ENCODE results near the gene GEMIN7. TPM values are rescaled to one million over a fixed set of nuclear protein-coding genes. Genes with fewer than 3 reads are reported as not detected.

GEMIN7 gene
- total RNA-seq, 1 donor, result 32.3 TPM

DNA sequence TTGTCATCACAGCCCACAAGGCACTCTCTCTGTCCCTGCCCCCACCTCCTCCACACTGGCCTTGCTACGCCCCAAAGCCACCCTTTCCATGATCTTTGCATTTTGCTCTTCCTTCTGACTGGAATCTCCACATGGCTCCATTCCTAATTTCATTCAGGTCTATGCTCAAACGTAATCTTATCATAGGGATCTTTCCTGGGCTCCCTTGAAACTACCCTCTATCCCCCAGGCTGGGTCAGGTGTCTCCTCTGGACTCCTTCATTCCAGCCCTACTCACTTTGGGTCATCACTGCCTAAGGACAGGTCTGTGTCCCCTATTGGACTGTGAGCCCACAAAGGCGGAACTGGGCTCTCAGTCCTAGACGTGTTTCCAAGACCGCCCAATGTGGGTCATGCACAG, 3.1 kb downstream of the GEMIN7 start:
- no peak for DNase-seq (ENCODE audit: low read depth in 2 of 3, low spot score in 2 of 3)

DNA sequence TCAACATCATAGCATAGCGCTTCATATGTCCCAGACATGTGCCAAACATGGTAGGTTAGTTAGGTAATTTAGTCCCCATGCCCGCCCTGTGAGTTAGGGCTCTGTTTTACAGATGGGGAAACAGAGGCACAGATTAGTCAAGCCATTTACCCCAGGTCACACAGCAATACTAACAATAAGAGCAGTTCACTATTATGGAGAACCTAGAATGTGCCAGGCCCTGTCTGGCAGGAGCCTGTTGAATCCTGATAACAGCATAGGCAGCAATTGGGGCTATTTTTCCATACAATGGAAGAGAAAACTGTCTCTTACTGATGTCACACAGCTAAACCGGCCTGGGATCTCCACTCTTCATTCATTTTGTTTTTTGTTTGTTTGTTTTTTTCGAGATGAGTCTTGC, 7.4 kb downstream of the GEMIN7 start:
- no peak for DNase-seq (ENCODE audit: low read depth in 2 of 3, low spot score in 2 of 3)

DNA sequence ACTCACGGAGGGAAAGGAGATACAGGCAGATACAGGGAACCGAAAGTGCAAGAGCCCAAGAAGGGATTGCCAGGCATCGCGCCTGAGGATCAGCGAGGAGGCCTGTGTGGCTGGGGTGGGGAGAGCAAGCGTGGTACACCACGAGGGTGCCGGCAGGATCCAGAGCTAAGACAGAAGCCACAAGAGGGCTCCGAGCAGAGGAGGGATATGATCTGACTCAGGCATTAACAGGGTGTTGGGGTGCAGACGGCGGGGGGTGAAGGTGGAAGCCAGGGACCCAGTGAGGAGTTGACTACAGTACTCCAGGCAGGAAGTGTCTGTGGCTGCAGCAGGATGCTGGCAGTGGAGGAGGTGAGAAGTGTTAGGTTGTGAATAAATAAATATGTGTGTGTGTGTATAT, 8.5 kb downstream of the GEMIN7 start:
- DNase-seq (ENCODE audit: low read depth in 2 of 3, low spot score in 2 of 3), result peak in 2 of 3 donors; percentile 81 to 84

DNA sequence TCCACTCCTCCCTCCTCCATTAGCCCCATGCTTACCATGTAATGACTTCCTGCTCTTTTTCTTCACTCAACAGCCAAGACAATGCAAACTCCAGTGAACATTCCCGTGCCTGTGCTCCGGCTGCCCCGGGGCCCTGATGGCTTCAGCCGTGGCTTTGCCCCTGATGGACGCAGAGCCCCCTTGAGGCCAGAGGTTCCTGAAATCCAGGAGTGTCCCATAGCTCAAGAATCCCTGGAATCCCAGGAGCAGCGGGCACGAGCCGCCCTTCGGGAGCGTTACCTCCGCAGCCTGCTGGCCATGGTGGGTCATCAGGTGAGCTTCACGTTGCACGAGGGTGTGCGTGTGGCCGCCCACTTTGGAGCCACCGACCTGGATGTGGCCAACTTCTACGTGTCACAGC, 11.0 kb downstream of the GEMIN7 start:
- DNase-seq (ENCODE audit: low read depth in 2 of 3, low spot score in 2 of 3), result no peak

DNA sequence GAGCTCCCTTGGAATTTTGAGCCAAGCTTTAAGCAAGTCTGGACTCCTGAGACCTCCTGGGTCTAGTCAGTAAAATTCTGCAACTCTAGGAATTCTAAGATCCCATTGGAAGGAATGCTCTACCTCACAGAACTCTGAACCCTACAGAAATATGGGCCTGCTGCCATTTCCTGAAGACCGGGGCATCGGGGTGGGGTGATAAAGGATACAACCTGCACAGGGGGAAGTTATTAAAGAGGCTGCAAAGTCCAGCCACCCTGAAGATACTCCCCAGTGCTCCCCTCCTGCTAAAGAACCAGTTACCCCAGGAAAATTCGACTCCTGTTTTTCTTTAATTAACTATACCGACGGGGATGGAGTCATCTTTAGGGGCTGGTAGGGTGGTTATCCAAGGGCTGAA, 11.5 kb downstream of the GEMIN7 start:
- no peak for DNase-seq (ENCODE audit: low read depth in 2 of 3, low spot score in 2 of 3)

DNA sequence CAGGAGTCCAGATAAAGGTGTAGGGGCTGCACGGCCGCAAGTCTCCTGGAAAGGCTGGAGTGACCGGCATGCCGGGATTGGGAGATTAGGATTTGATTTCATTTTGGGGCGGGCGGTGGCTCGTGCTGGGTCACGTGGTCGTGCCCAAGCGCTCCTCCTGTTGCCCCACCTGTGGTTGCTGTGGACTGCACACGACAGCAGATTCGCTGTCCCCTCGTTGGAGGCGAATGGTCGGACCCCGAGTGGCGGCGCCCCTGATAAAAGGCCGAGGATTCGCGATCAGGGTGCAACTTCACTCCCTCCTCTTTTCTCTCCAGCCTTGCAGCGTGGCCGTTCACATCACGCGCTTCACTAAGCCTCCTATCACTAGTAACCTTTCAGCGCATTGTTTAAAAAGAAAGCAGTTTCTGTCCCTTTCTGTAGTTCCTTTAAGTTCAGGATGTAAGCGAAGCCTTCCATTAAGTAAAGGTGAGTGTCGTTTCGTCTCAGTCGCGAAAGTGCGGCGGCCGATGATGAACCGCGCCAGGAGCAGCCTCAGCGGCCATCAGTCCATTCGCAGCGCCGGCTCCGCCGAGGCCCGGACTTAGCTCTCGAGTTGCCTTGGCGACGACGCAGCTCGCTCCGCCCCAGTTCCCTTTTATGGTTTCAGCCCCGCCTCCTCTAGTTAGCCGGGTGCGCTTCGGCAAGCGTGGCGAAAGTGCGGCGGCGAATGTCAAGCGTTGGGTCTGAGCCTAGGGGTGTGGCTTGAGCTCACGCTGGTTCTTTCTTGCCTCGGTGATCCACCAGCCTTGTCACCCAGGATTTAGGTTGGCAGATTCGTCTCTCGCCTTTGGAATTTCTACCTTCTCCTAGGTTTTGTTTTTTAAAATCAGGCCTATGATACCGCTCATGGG, 12.2 kb downstream of the GEMIN7 start:
- peak; percentile 93 to 99 (median 98) for DNase-seq (ENCODE audit: low read depth in 2 of 3, low spot score in 2 of 3)

DNA sequence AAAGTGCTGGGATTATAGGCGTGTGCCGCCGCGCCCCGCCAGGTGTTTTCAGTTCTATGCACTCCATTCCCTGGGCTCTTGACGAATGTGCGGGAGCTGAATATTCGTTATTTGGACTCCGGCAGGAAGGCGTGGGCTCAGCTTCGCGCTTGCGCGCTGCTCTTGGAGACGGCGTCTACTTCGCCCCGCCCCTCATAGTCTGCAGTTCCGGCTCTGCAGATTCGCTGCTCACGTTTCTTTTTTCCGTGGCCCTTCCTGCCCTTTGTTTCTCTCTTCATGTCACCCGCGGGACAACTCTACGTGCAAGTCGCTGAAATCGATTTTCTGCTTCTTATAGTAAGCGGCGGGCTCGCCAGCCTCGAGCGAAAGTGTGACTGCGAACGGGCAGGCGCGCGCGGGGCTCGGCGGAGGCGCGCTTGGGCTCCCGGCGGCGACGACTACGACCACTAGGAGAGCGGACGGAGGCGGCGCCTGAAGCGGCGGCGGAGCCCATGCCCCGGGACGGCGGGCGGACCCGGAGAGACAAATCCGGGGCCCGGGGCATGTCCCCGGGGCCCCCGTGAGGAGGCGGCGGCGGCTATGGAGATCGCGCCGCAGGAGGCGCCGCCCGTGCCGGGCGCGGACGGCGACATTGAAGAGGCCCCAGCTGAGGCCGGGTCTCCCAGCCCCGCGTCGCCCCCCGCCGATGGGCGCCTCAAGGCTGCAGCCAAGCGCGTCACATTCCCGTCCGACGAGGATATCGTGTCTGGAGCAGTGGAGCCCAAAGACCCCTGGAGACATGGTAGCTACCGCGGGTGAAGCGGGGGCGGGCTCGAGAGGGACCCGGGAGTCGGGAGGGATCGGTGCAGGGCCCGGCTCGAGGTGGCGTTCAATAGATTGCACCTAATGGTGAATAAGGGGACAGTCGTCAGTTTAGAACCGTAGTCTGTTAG, 14.0 kb downstream of the GEMIN7 start, which contains the start of gene PPP1R37:
Gene PPP1R37 (plus strand): TSS at position 433 of the 932 bp plus-strand sequence. CDS start 147 bp downstream, at position 580.
- peak; percentile 88 to 98 (median 97) for DNase-seq (ENCODE audit: low read depth in 2 of 3, low spot score in 2 of 3)

DNA sequence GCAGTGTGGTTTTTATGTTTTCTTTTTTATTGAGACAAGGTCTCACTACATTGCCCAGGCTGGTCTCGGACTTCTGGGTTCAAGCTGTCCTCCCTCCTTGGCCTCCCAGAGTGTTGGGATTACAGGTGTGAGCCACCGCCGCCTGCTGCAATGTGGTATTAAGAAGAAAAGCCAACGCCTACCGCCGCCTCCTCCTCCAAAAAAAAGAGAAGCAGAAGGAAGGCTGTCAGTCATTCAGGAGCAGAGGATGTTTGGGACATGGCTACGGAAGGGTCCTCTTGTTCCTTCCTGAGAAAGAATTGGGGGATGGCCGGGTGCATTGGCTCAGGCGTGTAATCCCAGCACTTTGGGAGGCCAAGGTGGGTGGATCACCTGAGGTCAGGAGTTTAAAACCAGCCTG, 15.1 kb downstream of the GEMIN7 start:
- no peak for DNase-seq (ENCODE audit: low read depth in 2 of 3, low spot score in 2 of 3)

DNA sequence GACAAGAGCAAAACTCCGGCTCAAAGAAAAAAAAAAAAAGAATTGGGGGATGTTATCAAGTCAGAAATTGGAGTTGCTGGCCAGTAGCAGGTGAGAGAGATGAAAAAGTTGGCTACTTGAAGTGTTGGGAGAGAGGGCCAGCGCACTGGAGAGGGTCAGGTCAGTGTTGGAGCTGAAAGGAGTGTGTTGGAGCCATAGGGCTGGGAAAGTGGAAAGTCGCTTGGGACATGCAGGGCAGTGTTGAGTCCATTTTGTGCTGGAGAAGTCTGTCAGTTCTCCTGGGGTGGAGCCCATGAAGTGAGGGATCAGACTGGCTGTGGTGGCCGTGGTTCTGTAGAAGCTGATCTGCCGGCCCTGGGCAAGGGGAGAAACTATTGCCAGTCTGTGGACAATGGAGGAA, 15.6 kb downstream of the GEMIN7 start:
- DNase-seq (ENCODE audit: low read depth in 2 of 3, low spot score in 2 of 3), result no peak

DNA sequence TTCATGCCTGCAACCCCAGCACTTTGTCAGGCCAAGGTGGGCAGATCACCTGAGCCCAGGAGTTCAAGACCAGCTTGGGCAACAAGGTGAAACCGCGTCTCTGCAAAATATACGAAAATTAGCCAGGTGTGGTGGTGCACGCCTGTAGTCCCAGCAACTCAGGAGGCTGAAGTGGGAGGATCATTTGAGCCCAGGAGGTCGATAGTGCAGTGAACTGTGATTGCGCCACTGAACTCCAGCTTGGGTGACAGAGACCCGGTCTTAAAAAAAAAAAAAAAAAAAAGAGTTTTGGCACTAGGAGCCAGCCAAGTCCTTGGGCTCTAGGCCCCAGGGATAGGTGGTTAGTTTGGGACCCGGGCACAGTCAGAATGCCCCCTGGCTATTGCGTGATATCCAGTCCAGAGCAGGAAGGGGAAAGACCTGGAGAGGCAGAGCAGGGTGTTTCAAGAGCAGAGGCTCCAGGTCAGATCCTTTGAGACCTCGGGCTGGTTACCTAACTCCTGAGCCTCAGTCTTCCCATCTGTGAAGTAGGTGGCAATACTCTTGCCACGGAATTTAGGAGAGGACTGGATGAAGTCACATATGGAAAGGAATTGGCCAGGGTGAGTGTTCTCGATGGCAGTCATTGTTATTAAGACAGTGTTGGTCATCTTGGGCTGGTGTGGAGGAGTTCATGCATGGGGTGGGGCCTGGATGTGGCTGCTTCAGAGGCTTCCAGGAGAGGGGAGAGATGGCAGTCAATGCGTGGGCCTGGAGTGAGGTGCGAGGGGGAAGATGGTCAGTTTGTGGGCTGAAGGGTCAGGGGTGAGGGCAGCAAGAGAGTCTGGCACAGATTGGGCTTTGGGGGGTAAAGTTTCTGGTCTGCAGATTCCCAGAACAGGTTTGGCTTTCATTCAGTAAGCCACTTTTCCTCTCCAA, 16.7 kb downstream of the GEMIN7 start:
- no peak for DNase-seq (ENCODE audit: low read depth in 2 of 3, low spot score in 2 of 3)

DNA sequence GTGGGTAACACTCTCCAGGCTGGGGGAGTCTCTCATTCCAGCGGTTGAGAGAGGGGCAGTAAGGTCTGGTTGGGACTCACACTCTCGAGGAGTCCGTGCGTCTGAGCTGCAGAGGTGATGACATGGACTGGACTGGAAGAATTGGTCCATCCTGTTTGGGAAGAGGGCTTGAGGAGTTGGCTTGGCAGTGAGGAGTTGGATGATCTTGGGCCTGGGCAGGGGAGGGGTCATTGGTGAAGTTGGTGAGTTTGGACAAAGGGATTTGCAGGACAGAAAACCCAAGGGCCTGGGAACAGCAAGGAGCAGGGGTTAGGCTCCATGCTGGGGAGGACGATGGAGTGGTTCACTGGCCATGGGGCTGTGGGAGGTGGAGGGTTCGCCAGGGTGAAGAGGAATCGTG, 17.6 kb downstream of the GEMIN7 start:
- DNase-seq (ENCODE audit: low read depth in 2 of 3, low spot score in 2 of 3), result no peak

DNA sequence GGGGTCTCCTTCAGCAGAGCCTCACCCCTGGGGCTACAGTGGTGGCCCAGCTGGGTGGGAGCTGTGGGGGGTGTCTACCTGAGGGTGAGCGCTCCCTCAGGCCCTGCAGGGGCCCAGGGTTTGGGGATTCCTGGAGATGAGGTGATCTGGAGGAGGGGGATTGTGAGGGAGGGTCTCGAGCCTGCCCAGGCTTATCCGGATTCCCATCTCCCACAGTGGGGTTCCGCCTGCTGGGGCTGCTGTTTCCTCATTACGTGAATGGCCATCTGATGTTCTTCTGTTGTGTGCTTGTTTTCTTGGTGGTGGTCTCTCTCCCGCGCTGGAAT, 18.4 kb downstream of the GEMIN7 start:
- no peak for DNase-seq (ENCODE audit: low read depth in 2 of 3, low spot score in 2 of 3)

DNA sequence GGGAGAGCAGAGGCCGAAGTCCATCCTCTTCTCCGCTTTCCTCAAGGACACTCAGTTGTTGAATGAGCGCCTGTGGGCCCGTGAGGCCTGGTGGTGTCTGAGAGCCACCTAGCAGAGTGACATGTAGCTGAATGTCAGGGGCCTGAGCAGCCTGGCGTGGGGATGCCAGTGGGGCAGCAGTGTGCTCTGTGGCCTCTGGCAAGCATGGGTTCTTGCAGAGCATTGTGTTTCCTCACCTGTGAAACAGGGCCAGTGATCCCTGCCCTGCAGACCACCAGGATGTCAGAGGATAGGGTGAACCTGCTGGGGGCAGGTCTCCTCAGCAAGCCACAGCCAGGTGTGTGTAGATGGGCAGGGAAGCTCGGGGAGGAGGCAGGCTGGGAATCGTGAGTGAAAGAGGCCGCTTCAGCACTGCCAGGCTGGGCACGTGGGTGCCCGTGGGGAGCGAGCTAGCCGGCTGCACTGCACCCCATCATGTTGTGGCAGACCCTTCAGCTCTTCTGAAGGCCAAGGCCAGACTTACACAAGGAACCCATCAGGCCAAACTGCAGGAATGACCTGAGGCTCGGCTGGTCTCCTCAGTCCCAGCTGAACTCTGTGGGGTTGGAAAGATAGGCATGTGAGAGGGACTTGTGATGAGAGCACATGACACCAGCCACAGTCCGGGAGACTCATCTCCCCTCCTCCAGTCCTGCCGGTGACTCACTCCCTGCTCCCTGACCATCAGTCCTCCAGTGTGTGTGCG, 18.9 kb downstream of the GEMIN7 start:
- no peak for DNase-seq (ENCODE audit: low read depth in 2 of 3, low spot score in 2 of 3)

DNA sequence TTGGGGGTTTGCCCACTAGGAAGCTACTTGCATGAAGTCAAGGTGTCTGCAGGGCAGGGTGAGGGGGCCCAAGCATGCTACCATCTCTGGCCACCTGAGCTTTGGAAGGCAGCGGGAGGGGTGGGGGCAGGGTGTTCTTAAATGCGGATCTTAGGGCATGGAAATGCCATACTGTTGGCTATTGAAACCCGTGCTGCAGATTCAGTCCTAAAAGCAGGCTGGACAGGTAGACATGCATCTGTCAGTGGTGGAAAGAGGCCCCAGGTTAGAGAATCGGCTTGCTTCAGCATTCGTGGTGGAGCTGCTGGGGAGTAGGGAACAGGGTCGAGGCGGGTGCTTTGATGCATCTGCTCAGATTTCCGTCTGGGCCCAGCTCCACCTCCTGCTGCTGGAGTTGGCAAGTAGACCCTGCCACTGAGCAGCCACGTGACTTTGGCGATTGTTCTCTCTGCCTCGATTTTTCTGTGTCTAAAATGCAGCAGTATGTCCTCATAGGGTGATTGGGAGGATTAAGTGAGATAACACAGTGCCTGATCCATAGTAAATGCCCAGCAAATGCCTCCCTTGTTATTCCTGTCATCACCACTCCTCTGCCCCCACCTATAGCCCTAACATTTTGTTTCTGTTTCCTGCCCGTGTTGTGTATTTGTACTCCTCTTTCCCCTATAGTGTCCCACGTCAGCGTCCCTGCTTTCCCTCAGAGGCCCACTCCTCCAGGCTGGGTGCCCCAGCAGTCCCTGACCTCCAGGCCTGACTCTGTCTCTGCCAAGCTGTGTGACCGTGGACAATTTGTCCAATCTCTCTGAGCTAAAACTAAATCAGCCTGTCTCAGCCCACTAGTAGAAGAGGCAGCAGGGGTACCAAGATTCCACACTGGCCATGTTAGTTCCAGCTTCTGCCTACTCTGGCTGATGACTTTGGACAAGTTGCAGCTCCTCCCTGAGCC, 19.7 kb downstream of the GEMIN7 start:
- no peak for DNase-seq (ENCODE audit: low read depth in 2 of 3, low spot score in 2 of 3)

DNA sequence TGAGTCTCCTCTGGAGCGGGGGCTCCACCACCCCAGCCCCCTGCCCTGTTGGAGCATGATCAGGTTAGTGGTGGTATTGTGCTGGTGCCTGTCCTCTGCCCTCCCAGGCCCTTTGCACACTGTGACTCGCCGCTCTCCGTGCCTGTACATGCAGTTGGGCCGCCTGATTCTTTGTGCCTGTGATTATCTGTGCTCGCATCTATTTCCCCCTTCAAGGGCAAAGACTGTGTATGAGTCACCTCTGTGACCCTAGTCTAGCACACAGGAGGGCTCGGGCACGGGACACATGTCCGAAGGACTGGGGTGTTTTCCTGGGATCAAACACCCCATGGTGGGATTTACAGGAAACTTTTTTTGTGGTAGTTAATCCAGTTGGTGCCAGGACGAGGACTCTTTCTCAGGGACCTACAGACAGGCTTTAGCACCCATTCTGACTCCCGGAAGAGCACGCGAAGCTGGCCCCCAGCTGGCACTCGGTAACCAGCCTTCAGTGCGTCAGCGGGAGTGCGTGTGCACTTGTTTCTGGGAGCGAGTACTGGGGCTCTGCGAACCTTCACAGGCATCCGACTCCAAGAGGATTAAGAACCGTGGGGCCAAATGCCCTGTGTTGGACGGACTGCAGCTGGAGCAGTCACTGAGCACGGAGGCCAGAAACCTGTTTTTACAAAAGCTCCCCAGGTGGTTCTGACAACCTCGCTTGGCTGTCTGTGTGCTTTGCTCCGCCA, 20.6 kb downstream of the GEMIN7 start:
- DNase-seq (ENCODE audit: low read depth in 2 of 3, low spot score in 2 of 3), result no peak

DNA sequence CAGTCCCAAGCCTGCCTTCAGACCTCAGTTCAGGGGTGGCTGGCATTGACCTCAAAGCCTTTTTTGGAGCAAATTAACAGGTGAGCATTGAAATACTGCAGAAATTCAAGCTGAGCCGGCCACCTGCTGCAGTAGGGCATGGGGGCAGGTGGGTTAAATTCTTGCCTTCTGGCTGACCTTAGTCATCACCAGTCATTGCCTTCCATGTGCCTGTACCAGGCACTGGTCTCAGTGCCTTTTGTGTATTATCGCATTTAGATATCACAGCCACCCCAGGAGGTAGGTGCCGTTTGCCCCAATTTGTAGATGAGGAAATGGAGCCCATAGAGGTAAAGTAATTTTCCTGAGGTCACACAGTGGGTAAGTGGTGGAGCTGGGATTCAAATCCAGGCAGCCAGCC, 21.1 kb downstream of the GEMIN7 start:
- no peak for DNase-seq (ENCODE audit: low read depth in 2 of 3, low spot score in 2 of 3)

DNA sequence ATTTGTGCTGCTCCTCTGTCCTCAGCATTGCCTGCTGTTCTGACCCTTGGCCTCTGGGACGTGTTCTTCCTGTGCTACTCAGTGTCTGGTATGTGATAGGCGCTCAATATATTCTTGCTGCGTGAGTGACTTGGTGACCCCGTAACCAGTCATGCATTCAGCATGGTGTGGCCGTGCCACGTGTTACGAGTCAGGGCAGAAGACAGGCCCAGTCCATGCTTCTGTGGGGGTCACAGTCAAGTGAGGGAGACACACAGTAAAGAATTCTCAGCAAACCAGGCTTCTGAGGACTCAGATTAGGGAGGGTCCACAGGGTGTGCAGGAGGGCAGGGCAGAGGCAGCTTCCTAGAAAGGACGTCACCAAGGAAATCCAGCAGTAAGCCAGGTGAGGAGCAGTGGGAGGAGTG, 21.8 kb downstream of the GEMIN7 start:
- DNase-seq (ENCODE audit: low read depth in 2 of 3, low spot score in 2 of 3), result no peak

DNA sequence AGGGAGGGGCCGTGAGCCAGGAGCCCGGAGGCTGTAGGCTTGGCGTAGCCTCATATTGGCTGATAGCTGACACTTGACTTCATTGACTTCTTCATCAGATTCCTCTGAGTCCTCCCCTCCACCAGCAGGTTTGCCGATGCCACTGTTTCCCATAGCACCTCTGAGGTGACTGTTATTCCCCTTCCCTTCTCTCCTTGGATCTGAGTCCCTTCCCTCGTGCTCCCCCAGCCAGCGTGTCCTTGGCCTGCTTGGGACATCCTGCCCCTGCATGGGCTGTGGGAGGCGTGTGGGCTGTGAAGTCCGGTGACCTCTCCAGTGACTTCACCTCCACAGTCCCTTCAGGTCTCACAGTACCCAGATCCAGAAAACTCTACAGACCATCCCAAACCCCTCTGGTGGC, 22.7 kb downstream of the GEMIN7 start:
- no peak for DNase-seq (ENCODE audit: low read depth in 2 of 3, low spot score in 2 of 3)
